ENCODE data around the gene ANKRD26.

DNA sequence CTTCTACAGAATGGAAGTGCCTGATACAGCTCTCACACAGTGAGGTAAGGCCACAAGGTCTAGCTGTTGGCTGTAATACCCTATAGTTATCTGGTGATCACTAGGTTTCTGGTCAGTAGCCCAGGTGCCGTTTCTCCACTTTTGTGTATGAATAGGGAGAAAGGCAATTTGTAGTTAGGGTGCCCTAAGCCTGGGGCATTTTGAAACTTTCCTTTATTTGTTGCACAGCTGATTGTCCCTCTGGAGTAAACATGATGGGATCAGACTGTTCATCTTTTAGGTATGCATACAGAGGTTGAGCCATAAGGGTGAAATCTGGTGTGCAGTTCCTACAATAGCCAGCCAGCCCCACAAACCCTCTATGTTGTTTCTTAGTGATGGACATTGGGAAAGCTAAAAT lies 112.4 kb downstream of the ANKRD26 start:
- TF ChIP-seq EZH2 (IDR thresholded peaks at IDR 0.05; ENCODE audit: low read length, unreplicated experiment), result no peak
- TF ChIP-seq CTCF (conservative IDR thresholded peaks at IDR 0.05; ENCODE audit: low read depth, low read length), result no peak
- no peak for TF ChIP-seq EZH2phosphoT487 (IDR thresholded peaks at IDR 0.05; ENCODE audit: borderline replicate concordance, low read length)

All from PC-3 (cell line).